Dermis microvascular lymphatic vessel endothelial cell (primary cell): ENCODE results near the gene GPR135. TPM values are rescaled to one million over a fixed set of nuclear protein-coding genes. Genes with fewer than 3 reads are reported as not detected.

Experiments
- DNase-seq, 2 donors: peaks; one replicate each; pipeline versions ENCODE4 v3.0.0 to v3.0.0-alpha.2; 2010; ENCODE audit warnings: low read depth in 2 of 2
- total RNA-seq: library from RNA; depleted of rRNA; stranded (reverse); fragments of >200 nt; gene quantifications from 2 replicates; pipeline ENCODE4 v1.2.1, GENCODE V29; 2014

The GPR135 gene
- total RNA-seq, 1 donor from 2014 or later: 0.39 TPM

DNA sequence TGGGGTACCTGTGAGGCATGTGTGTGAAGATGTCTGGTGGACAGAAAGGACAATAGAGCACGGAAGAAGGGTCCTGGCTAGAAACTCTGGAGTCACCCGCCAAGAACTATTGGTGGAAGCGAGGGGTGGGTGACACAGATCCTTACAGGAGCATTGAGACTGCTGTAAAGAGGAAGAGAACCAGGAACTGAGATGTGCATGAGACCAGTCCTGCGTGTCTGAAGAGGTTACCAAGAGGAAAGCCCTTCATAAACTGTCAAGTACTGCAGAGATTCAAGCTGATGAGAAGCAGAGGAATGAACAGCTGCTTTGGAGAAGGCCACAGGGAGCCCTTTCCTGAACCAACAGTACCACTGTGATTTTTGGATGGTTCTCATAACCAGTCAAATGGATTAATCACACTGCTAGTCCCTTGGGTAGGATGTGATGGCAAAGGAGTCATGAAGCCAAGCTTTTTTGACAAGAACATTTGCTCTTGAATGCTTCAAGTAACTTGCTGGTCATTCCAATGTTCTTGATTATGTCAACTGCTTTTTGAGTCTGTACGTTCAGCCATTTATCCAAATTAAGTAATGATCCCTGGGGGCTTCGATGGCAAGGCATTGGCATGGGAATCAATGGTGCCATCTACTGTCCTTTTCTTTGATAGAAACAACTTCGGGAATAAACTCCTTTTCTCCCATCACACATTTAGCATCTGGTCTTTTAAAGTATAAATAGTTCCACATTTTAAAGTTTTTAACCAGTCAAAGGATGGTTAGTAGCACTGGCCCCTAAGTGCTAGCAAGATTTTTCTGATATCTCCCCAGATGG is 42.9 kb downstream of the GPR135 start:
- peak; percentile 9 to 33 for DNase-seq

DNA sequence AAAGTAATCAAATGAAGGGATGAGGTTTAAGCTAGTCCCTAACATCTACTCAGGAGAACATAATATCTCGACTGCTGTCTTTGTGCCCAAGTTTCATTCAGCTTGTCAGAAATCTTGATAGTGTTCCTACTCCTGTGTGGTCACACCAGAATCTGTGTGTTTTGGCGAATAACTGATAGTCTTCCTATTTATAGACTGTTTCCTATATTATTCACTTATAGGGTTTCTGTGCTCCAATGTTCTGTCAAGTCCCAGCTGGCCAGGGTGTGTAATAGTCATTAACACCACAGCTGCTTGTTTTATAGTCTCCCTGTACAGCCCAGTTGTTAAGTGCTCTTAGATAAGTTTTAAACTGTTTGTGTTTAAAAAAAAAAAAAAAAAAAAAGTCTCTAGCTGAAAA is 45.9 kb downstream of the GPR135 start:
- DNase-seq: no peak

- DNase-seq: no peak
Measured at GRCh38 chr14:59417311-59417710, 47.9 kb downstream of the GPR135 start.

- no peak for DNase-seq
Measured at GRCh38 chr14:59415836-59416602, 49.2 kb downstream of the GPR135 start.

Other genes starting within 250 kb of the GPR135 start
- gene L3HYPDH, start 19.0 kb upstream of the GPR135 start, total RNA-seq: 16.8 and 24.1 TPM in 2 replicates
- gene JKAMP, start 19.1 kb upstream of the GPR135 start, total RNA-seq: 38.1 and 51.8 TPM in 2 replicates
- gene CCDC175, start 111.4 kb upstream of the GPR135 start, total RNA-seq: not detected in 2 replicates